Ammon's horn (tissue), 1 donor: Measurements from ENCODE around the gene ADAM23.

Source experiments
- DNase-seq: peaks from one replicate; pipeline ENCODE4 v3.0.0-alpha.2; 2016; ENCODE audit warnings: low spot score

The ADAM23 gene

DNA sequence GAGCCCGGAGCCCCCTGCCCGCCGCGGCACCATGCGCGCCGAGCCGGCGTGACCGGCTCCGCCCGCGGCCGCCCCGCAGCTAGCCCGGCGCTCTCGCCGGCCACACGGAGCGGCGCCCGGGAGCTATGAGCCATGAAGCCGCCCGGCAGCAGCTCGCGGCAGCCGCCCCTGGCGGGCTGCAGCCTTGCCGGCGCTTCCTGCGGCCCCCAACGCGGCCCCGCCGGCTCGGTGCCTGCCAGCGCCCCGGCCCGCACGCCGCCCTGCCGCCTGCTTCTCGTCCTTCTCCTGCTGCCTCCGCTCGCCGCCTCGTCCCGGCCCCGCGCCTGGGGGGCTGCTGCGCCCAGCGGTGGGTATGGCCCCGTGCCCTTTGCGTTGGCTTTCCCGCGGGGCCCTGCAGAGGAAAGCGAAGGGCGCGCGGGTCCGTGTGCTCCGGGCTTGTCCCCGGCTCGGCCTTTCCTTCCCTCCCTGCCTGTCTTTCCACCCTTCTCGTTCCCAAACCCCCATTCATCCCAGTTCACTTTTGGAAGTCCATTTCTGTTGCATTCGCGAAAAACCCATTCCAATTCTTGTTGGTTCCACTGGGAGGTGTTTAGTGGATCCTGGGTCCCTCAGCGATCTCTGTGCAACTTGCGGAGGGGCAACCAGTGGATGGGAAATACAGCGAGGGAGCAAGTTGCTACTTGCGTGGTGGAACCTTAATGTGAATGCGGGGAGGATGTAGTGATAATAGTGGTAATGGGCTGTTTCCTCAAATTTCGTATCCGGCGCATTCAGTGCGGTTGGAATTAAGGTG lies 599 bp downstream of the ADAM23 start:
- peak; percentile 43 for DNase-seq

DNA sequence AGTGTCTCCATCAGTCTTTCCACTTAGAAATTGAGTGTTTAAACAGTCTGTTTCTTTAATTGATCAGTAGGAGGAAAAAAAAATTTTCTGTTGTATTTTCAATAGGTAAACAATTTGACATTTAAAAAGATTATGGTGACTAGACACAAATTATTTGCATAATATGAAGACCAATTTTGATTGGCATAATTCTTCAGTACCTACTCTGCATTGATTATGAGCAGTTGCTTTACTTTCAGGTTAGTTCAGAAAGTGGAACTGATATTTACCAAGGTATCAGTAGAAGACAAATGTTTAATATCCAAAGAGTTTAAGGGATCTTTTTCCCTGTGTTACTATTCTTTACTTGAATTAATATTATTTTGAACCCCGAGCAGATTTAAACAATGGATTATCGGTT lies 2.6 kb downstream of the ADAM23 start:
- DNase-seq, result no peak

DNA sequence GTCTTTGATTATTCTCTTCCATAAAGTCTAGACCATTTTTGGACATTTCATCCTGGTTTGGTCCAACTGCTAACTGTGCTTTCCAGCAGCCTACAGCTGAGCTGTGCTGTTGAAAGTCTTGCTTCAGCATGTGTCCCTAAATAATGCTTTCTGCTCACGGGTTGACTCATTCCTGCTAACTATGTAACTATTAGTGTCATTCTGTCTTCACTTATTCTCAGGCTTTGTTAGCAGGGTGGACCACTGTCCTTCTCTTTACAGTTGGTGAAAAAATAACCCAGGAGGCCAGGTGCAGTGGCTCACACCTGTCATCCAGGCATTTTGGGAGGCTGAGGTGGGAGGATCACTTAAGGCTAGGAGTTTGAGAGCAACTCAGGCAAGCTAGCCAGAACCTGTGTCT lies 8.9 kb downstream of the ADAM23 start:
- DNase-seq, result no peak

DNA sequence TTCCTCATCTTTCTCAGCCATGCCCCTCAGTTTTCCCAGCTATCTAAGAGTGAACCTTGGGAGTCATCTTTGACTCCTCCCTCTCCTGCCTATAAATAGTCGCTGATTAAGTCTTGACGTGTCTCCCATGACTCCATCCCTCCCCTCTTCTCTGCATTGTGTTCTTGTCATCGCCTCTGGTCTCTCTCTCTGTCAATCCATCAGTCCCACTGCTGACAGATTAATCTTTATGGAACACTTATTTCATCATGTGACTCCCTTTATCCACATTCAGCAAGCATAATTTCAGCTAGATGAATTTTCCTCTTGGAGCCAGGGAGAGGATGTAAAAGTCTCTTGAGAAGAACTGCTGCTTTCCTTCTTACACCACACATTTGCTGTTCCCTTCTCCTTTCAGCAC lies 9.4 kb downstream of the ADAM23 start:
- DNase-seq, result no peak

DNA sequence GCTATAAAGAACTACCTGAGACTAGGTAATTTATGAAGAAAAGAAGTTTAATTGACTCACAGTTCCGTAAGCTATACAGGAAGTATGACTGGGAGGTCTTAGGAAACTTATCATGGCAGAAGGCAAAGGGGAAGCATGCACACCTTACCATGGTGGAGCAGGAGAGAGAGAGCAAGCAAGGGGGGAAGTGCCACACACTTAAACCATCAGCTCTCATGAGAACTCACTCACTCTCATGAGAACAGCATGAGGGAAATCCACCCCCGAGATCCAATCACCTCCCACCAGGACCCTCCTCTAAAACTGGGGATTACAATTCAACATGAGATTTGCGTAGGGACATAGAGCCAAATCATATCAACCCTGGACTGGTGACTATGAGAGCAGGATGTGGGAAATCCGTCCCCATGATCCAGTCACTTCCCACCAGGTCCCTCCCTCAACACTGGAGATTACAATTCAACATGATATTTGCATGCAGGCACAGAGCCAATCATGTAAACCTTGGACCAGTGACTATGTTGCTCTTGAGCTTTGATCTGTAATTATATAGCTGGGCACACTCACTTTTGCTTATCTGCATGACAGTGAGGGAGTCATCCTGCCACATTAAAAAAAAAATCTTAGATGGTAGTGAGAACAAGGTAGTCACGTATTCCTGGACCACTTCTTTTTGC lies 12.9 kb downstream of the ADAM23 start:
- no peak for DNase-seq

DNA sequence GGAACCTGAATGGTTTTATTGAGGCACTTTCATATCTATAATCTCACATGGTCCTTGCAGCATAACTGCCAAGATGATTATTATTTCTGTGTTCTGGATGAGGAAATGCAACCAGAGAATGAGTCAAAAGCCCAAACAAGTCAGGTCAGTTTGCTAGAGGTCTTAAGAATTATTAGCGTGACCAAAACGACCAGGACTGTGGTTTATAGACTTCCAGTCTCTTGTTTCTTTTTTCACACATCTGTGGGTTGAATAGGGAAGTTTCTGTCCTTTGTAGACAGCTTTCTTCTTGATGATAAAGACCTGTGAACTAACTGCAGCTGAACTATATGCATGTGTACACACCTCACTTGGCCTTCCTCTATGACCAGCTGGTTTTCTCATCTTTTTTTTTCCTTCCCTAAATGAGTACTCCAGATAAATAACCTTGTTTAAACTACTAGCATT lies 13.9 kb downstream of the ADAM23 start:
- no peak for DNase-seq

DNA sequence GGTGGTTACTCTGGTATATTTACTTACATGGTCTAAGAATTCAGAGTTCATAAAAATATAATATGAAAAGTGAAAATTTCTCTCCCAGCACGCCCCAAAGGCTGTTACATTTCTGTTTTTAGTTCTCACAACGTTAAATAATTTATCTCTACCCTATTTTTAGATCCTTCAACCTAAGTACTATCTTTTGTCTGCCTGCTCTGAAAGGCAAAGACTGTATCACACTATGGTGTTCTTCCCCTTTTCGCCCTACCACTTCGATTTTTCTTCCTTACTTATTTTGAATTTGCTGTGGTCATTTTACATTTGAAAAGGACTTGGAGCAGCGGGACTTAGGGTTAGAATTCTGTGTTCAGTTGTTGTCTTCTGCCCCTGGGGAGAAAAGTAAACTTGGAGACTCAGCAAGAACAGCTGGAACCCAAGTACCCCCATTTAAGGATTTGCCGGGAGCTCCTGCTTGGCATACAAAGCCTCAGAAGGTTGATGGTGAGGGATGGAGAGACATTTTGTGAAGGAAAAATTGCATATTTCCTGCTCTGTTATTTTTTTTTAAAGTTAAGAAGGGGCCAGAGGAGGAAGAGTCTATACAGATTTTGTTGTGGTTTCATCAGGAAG lies 19.0 kb downstream of the ADAM23 start:
- DNase-seq, result no peak

DNA sequence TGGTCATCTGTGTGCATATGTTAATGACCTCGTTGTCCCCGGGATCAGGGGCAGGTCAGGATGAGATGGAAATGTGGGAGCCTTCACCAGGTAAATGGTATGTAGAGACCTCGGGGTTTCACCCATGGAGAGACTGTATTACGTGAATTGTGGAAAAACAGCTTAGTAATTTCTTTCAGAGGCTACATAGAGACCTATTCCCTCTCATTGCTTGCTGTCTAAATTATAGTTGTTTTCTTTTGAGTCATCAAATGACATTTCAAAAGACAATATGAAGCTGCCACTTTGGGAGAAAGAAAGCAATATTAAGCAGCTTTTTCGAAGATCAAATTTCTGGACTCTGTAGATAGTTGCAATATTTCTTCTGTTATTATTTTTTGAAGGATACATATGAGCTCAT lies 20.4 kb downstream of the ADAM23 start:
- no peak for DNase-seq

DNA sequence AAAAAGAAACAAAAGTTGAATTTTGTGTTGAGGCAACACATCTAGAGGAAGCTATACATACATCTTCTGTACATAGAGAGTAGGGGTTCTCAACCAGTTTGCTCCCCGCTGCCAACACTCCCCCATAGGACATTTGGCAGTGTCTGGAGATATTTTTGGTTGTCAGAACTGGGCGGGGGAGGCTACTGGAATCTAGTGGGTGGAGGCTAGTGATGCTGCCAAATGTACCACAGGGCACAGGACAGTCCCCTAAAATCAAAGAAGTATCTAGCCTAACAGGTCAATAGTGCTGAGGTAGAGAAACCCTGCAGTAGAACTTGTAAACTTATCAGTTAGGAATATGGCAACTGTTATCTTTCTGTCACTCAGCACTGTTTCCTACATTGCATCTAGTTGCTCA lies 21.3 kb downstream of the ADAM23 start:
- no peak for DNase-seq

DNA sequence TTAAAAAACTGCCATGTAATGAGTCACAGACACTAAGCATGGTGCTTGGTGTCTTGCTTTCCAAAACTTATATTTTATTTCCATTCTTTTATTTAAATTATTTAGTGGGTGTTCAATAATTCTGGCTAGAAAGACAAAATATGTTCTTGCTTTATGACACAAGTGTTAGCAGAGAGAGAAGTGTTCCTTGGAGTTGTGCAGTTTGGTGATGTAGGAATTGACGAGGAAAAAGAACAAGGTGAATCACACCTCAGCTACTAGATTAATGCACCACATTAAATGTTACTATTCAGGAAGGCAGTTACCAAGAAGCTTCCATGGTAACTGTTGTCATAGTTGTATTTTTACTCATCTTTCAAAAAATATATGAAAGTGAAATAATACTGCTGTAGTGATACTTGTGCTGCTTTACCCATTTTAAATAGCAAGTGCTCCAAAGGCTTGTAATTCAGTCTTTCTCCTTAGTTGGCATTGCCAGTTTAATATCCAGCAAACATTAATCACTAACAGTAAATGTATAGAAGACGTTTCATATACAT lies 28.3 kb downstream of the ADAM23 start:
- no peak for DNase-seq

DNA sequence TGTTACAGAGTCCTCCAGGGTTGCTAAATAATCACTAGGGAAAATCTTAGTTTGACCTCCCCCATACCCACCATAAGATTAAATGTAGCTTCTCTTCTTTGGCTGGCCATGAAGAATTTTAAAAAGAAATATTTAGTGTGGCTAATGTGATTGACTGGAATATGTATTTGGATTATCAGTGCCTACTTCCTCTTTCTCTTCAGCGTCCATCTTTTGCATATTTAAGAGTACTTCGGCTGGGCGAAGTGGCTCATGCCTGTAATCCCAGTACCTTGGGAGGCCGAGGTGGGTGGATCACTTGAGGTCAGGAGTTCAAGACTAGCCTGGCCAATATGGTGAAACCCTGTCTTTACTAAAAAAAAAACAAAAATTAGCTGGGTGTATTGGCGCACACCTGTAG lies 28.8 kb downstream of the ADAM23 start:
- no peak for DNase-seq

DNA sequence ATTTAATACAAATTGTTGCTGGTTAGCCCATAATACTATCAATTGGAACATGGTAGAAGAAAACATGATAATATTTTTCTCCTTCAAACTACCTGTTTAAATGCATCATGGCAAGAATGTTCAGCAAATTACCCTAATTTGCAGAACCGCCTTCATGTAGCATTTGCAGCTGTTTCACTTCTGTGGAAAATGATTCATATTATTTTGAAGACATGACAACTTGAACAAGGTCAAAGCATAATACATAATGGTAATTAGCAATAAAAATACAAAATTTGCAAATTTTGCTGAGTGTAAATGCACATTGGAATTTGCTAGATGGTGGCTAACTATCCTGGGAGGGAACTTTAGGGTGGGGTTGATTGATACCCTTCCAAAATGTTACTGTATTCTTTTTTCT lies 30.8 kb downstream of the ADAM23 start:
- no peak for DNase-seq

DNA sequence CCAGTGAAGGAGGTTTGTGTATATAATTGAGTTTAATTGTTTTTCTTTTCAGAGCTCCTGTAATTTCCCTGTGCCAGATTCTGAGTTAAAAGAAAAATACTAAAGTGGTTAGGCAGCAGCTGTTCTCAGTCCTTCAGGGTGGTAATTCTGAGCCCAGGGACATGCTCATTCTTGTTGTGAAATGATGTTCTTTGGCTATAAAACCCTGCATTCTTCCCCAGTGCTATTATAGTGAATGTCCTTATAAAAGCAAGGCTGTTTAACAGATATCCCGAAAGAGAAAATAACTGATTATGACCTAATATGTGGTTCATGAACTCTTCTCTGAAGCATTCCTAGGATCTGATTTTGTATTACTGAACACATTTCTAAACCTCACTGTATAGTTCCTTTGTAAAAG lies 34.0 kb downstream of the ADAM23 start:
- DNase-seq, result no peak

DNA sequence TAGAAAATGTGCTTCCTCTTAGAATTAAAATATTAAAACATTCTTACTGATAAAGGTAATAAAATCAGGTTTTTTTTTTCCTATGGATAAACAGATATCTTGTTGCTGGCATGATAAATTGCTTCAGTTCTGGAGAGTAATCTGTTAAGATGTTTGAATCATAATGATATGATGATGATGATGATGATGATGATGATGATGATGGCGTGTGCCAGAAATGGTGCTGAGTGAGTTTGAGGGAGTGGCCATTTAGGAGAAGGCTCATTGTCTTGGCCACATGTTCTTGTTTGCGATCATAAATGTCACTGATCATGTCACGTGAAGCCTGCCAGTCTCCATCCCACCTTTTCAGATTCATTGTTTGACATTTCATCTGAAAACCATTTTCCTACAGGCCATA lies 35.0 kb downstream of the ADAM23 start:
- no peak for DNase-seq

DNA sequence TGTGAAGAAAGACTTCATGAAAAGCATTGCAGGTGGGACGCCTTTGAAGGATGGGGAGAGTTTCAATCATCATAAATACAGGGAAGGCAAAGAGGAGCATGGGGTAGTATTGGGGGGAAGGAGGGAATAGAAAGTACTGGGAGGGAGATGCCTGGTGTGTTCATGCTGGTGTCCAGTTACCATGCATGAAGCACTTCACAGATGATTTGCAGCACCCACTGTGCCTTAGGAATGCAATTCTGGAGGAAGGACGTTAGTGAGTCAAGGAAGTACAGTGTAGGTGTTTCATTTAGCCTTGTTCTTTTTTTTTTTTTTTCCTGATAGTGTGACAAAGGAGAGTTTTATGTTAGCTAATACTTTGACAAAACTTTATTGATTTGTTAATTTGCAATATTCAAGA lies 36.8 kb downstream of the ADAM23 start:
- DNase-seq, result no peak

DNA sequence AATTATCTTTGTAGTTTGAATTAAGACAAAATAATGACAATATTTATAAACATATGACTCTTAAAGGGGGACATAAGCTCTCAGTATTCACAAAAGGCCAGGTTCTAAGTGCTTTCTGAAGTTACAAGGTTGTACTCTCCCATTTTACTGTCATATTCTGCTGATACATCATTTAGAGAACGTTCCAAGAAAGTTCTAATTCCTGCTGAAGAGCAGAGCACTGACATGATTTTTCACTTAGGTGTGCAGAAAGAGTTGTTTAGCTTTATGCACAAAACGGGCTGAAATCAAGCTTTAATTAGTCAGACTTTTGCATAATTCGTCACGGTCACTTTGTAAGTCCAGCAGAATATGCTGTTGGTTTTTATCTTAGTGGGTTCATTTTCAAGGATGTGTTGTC lies 37.3 kb downstream of the ADAM23 start:
- no peak for DNase-seq

DNA sequence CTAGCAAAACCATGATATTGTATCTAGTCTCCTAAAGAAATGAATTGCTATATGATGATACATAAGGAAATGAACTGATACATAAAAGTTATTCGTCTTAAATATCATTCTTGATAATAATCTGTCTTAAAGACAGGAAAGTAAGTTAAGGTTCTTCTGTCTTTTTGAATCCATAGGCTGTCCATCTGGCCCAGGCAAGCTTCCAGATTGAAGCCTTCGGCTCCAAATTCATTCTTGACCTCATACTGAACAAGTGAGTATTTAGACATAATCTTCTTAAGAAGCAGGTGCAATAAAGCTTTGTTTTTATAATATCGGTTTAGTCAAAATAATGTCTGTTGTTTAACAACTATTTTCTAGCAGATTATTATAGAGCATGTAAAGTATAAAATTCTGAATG lies 37.7 kb downstream of the ADAM23 start:
- no peak for DNase-seq

DNA sequence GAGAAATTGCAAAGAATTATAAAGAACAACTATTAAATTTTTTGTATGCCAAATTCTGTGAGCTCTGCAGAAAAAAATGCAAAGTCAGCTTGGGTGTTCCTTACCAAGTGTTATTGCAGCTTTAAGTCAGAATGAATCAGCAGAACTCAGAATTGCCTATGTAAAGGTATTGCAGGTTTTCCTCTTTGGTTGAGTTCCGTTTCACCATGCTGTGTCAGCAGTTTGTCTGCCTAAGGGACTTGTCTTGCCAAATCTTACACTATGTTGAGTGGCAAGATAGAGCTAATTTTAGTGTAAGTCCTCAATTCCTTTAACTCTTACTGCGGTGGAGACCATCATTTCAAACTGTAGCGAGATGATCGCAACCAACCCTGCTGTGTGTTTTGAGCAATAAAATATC lies 38.8 kb downstream of the ADAM23 start:
- no peak for DNase-seq

DNA sequence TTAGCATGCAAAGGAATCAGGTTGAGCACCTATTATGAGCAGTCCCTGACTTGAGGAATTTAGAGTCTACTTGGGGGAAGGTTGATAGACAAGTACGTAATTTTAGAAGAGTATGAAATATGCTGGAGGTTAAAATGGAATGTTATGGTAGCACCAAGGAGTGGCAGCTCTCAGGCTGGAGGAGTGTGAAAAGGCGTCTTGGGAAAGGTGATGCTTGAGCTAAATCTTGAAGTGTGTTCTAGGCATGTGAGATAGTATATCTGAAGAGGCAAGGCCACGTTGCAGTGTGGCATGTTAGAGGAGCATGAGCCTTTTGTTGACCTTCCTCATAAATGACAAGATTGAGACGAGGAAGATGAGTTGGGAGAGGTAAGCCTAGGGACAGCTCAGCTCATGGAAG lies 39.3 kb downstream of the ADAM23 start:
- DNase-seq, result no peak

DNA sequence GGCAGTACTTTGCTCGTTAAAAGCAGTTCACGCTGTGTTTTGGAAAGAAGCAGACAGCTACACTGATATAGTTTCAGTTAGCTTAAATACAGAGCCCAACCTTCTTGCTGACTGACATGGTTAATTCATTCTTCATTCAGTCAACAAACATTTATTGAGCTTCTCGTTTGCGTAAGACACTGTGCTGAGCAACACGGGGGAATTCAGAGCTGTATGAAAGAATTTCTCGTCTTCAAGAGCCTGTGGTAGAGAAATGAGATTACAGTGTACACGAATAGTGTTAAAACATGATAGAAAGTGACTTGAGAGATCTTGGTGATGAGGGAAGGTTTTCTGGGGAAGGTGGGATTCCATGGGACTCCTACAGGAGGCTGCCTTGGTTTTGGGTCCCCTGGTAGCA lies 44.7 kb downstream of the ADAM23 start:
- DNase-seq, result no peak

DNA sequence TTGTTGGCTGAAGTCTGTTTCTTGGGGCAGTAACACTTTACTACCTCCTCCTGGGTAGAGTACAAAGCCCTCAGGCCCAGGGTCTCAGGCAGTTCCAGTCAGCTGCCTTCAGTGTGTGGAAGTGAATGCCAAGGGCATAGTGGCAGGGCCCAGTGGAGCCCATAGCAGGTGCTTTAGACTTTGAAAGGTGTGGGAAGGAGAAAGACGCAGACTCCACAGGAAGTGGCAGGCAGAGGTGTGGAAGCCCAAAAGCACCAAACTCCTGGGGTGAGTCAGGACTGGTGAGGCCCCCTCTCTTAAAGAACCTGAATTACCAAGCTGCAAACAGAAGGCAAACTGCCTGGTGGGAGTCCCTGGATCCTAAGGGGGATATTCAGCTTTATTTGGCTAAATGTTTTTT lies 45.3 kb downstream of the ADAM23 start:
- DNase-seq, result no peak

DNA sequence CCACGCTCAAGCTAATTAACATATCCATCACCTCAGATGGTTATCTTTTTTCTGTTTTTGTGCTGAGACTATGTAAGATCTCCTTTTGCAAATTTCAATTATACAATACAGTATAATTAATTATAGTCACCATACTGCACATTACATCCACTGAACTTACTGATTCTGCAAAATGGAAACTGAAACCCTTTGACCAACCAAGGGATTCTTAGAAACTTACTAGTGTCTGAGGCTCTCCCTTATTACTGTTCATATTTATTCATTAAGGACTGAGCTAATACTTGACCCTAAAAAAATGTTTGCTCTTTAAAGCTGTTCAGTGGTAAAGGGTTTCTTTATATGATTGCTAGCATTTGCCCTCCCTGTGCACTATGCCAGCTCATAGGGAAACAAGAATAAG lies 50.7 kb downstream of the ADAM23 start:
- no peak for DNase-seq

DNA sequence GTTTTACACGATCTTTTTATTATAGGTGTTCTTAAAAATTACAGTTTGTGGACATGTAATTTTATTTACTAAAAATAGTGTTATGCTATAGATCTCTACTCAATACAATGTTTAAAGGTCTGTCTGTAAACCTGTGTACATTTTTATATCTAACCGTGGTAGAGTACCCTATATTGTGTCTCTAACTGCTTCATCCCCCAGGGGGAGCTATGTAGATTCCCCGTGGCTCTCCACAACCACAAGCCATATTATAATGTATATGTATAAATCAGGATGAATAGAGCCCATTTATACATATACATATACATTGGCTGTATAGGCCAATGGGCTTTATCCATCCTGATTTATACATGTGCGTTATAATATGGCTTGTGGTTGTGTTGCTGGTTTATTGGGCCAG lies 59.4 kb downstream of the ADAM23 start:
- no peak for DNase-seq
